IPS DF 6.9 (cell line): ENCODE measurements around the gene HELZ.

Experiments used
- DNase-seq: peaks from one replicate; pipeline ENCODE4 v3.0.0-alpha.2; 2013; ENCODE audit warnings: low read depth, low spot score
- H3K27ac ChIP-seq: one replicate; pipeline ENCODE4 v1.5.1; 2013; ENCODE audit warnings: low read length, control low read depth
- H3K27me3 ChIP-seq: 2 replicates; pipeline ENCODE4 v1.6.1; 2013; ENCODE audit warnings: mild to moderate bottlenecking, low read length; ENCODE audit not compliant: control insufficient read depth, insufficient read depth
- H3K36me3 ChIP-seq: 2 replicates; pipeline ENCODE4 v1.6.1; 2013; ENCODE audit warnings: low read length; ENCODE audit not compliant: control insufficient read depth, insufficient read depth
- H3K4me1 ChIP-seq: 2 replicates; pipeline ENCODE4 v1.6.1; 2013; ENCODE audit warnings: low read length; ENCODE audit not compliant: control insufficient read depth, insufficient read depth
- H3K4me3 ChIP-seq: 2 replicates; pipeline ENCODE4 v1.5.1; 2013; ENCODE audit warnings: mild to moderate bottlenecking, low read length
- H3K9me3 ChIP-seq: 2 replicates; pipeline ENCODE4 v1.6.1; 2013; ENCODE audit warnings: low read length, inconsistent platforms; ENCODE audit not compliant: control insufficient read depth, insufficient read depth
- WGBS: extraction: QIAGEN DNeasy Blood & Tissue Kit; methylation state at CpG from one replicate; pipeline ENCODE4 v1.1.7; 2013; ENCODE audit warnings: mixed read lengths, missing lambda C conversion rate; ENCODE audit not compliant: insufficient read length, insufficient coverage; 5-methylcytosine and 5-hydroxymethylcytosine counted together

The HELZ gene

GRCh38 chr17:67164302-67164701 is 80.7 kb downstream of the HELZ start:
- WGBS, result no CpG with 5 or more reads among the region's 2 CpGs
- no peaks in the 10 kb centered on the region for H3K4me1 ChIP-seq
- H3K36me3 ChIP-seq, result peaks cover 2% of the 10 kb centered on the region; the same call in 1 of the 2 replicates
- no peak for DNase-seq
- no peak overlapping the region for H3K27ac ChIP-seq
- H3K9me3 ChIP-seq, result no peaks in the 10 kb centered on the region
- H3K4me3 ChIP-seq, result no peak overlapping the region
- H3K27me3 ChIP-seq, result no peaks in the 10 kb centered on the region

- Histone ChIP-seq H3K27me3 (no peaks in the 10 kb centered on the region), H3K27ac (no peak overlapping the region), H3K36me3 (peaks cover 2% of the 10 kb centered on the region; the same call in 1 of the 2 replicates), H3K4me1 (no peaks in the 10 kb centered on the region), H3K4me3 (no peak overlapping the region), H3K9me3 (no peaks in the 10 kb centered on the region)
- no peak for DNase-seq
Measured at GRCh38 chr17:67162771-67163170, 82.2 kb downstream of the HELZ start.

- no peaks in the 10 kb centered on the region for H3K9me3 ChIP-seq
- WGBS, result no CpG with 5 or more reads among the region's 3 CpGs
- no peaks in the 10 kb centered on the region for H3K4me1 ChIP-seq
- no peak overlapping the region for H3K4me3 ChIP-seq
- no peak overlapping the region for H3K27ac ChIP-seq
- no peaks in the 10 kb centered on the region for H3K27me3 ChIP-seq
- peaks cover 2% of the 10 kb centered on the region; the same call in 1 of the 2 replicates for H3K36me3 ChIP-seq
- no peak for DNase-seq
Measured at GRCh38 chr17:67161573-67161972, 83.4 kb downstream of the HELZ start.

- no peaks in the 10 kb centered on the region for H3K4me1 ChIP-seq
- WGBS, result no CpG with 5 or more reads among the region's 8 CpGs
- no peak for DNase-seq
- H3K27me3 ChIP-seq, result no peaks in the 10 kb centered on the region
- H3K9me3 ChIP-seq, result no peaks in the 10 kb centered on the region
- no peak overlapping the region for H3K4me3 ChIP-seq
- H3K27ac ChIP-seq, result no peak overlapping the region
- peaks cover 2% of the 10 kb centered on the region; the same call in 1 of the 2 replicates for H3K36me3 ChIP-seq
Measured at GRCh38 chr17:67160791-67161190, 84.2 kb downstream of the HELZ start.

- no peak overlapping the region for H3K27ac ChIP-seq
- no peaks in the 10 kb centered on the region for H3K27me3 ChIP-seq
- H3K4me3 ChIP-seq, result no peak overlapping the region
- no peaks in the 10 kb centered on the region for H3K4me1 ChIP-seq
- peaks cover 2% of the 10 kb centered on the region; the same call in 1 of the 2 replicates for H3K36me3 ChIP-seq
- no peak for DNase-seq
- no peaks in the 10 kb centered on the region for H3K9me3 ChIP-seq
Measured at GRCh38 chr17:67157732-67158639, 87.0 kb downstream of the HELZ start.

- DNase-seq, result no peak
Measured at GRCh38 chr17:67156269-67157199, 88.5 kb downstream of the HELZ start.

GRCh38 chr17:67152824-67153223 is 92.2 kb downstream of the HELZ start:
- Histone ChIP-seq H3K36me3 (peaks cover 2% of the 10 kb centered on the region; the same call in 1 of the 2 replicates), H3K9me3 (no peaks in the 10 kb centered on the region), H3K27me3 (no peaks in the 10 kb centered on the region), H3K4me1 (no peaks in the 10 kb centered on the region), H3K4me3 (no peak overlapping the region), H3K27ac (no peak overlapping the region)
- DNase-seq, result no peak
- WGBS, result no CpG with 5 or more reads among the region's 2 CpGs

More at GRCh38 chr17:67156269-67157199, 88.5 kb downstream of the HELZ start:
- H3K36me3 ChIP-seq, result peaks cover 2% of the 10 kb centered on the region; the same call in 1 of the 2 replicates
- no peaks in the 10 kb centered on the region for H3K27me3 ChIP-seq
- 100% methylated on average over 2 of the region's 9 CpGs for WGBS
- H3K4me3 ChIP-seq, result no peak overlapping the region
- H3K9me3 ChIP-seq, result no peaks in the 10 kb centered on the region
- H3K27ac ChIP-seq, result no peak overlapping the region
- H3K4me1 ChIP-seq, result no peaks in the 10 kb centered on the region

- H3K4me3 ChIP-seq, result no peak overlapping the region
- peaks cover 2% of the 10 kb centered on the region; the same call in 1 of the 2 replicates for H3K36me3 ChIP-seq
- DNase-seq, result no peak
- H3K9me3 ChIP-seq, result no peaks in the 10 kb centered on the region
- H3K27me3 ChIP-seq, result no peaks in the 10 kb centered on the region
- H3K4me1 ChIP-seq, result no peaks in the 10 kb centered on the region
- no CpG with 5 or more reads among the region's 2 CpGs for WGBS
- H3K27ac ChIP-seq, result no peak overlapping the region
Measured at GRCh38 chr17:67151717-67152116, 93.3 kb downstream of the HELZ start.

- Histone ChIP-seq H3K36me3 (peaks cover 5% of the 10 kb centered on the region; the same call in 1 of the 2 replicates), H3K27ac (no peak overlapping the region), H3K4me3 (no peak overlapping the region), H3K9me3 (no peaks in the 10 kb centered on the region), H3K27me3 (no peaks in the 10 kb centered on the region), H3K4me1 (no peaks in the 10 kb centered on the region)
- DNase-seq, result no peak
- WGBS, result no CpG with 5 or more reads among the region's 3 CpGs
Measured at GRCh38 chr17:67150826-67151225, 94.2 kb downstream of the HELZ start.

GRCh38 chr17:67148352-67148751 is 96.6 kb downstream of the HELZ start:
- DNase-seq, result no peak
- Histone ChIP-seq H3K4me3 (no peak overlapping the region), H3K27me3 (no peaks in the 10 kb centered on the region), H3K36me3 (peaks cover 5% of the 10 kb centered on the region; the same call in 1 of the 2 replicates), H3K27ac (no peak overlapping the region), H3K9me3 (no peaks in the 10 kb centered on the region), H3K4me1 (no peaks in the 10 kb centered on the region)
- WGBS, result no CpG with 5 or more reads among the region's 6 CpGs
